ENCODE measurements around the gene ZHX3. TPM values are rescaled to one million over a fixed set of nuclear protein-coding genes. Genes with fewer than 3 reads are reported as not detected.

Gene ZHX3
- total RNA-seq, 1 experiment from 2014 or later, result 24.6 TPM

DNA sequence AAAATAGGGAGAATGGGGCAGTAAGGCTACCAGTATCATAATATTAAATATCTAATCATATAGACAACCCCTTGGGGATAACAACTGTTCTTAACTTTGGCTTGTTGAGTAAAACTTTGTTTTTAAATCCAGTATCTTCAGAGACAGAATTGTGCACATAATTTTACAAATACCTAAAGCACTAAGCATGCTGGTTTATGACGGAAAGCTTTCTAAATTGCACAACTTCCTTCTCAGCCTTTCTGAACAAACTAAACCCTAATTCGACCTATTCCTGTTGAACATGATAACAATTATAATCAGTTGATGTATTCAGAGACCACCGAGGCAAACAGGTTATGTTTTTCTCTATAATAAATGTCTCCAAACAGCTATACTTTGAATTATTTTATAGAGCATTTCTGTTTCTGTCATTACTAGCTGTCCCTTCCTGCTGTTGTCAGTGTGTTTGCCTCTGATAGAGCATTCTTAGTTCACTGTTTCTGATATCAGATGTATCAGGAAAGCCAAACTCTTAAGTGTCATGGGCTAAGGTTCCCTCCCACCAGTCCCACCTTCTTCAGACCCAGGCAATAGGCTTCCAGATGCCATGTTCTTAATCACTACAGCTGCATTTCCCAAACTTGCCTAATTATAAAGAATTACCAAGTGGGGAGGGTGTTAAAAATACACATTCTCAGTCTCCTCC, 8.7 kb downstream of the ZHX3 start:
- no TSS peak for BruUV-seq (replicated peaks)
- TF ChIP-seq, protein P1, sequence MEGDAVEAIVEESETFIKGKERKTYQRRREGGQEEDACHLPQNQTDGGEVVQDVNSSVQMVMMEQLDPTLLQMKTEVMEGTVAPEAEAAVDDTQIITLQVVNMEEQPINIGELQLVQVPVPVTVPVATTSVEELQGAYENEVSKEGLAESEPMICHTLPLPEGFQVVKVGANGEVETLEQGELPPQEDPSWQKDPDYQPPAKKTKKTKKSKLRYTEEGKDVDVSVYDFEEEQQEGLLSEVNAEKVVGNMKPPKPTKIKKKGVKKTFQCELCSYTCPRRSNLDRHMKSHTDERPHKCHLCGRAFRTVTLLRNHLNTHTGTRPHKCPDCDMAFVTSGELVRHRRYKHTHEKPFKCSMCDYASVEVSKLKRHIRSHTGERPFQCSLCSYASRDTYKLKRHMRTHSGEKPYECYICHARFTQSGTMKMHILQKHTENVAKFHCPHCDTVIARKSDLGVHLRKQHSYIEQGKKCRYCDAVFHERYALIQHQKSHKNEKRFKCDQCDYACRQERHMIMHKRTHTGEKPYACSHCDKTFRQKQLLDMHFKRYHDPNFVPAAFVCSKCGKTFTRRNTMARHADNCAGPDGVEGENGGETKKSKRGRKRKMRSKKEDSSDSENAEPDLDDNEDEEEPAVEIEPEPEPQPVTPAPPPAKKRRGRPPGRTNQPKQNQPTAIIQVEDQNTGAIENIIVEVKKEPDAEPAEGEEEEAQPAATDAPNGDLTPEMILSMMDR (IDR thresholded peaks at IDR 0.05; ENCODE audit: insufficient read depth in 1 of 2, low read depth in 1 of 2, low read length in 1 of 2, severe bottlenecking in 1 of 2, unreplicated experiment in 1 of 2), result no peak
- intact Hi-C loops (cut with micrococcal nuclease; ENCODE audit: unreplicated experiment), result no loop called here
- H3K4me1 Mint-ChIP-seq (ENCODE audit: low read depth, unreplicated experiment), result no peaks in the 10 kb centered on the region
- no peak for DNase-seq
- H3K4me1 ChIP-seq, result peaks cover 7% of the 10 kb centered on the region; the same call in 1 of the 2 replicates
- no peaks in the 10 kb centered on the region for H3K27me3 Mint-ChIP-seq (ENCODE audit: insufficient read depth, unreplicated experiment)
- H3K36me3 ChIP-seq (ENCODE audit: control insufficient read depth, insufficient read depth, low read length), result no peaks in the 10 kb centered on the region
- H3K27me3 ChIP-seq (replicated peaks; ENCODE audit: control insufficient read depth, insufficient read depth, low read length), result no peaks in the 10 kb centered on the region
- ChIA-PET CTCF (interaction anchor here (0.8 to 1.6 kb wide), 3 partner anchors 31 to 174 kb away, joined by 3 to 5 read pairs (median 4); partner anchors contain the start of gene LPIN3), POLR2A (interaction anchor here (1.1 kb wide), 1 partner anchor 9 kb away, joined by 5 read pairs; the partner anchor contains the start of gene ZHX3)
- H3K9me3 Mint-ChIP-seq (ENCODE audit: unreplicated experiment), result no peaks in the 10 kb centered on the region
- no peak overlapping the region for H3K4me3 Mint-ChIP-seq (ENCODE audit: unreplicated experiment)
- H3K27ac Mint-ChIP-seq (ENCODE audit: unreplicated experiment), result no peak overlapping the region
- H3K36me3 Mint-ChIP-seq (ENCODE audit: insufficient read depth, unreplicated experiment), result no peaks in the 10 kb centered on the region
- H3K4me3 ChIP-seq (ENCODE audit: low read depth, low read length), result no peak overlapping the region
- no peaks in the 10 kb centered on the region for H3K9me3 ChIP-seq

DNA sequence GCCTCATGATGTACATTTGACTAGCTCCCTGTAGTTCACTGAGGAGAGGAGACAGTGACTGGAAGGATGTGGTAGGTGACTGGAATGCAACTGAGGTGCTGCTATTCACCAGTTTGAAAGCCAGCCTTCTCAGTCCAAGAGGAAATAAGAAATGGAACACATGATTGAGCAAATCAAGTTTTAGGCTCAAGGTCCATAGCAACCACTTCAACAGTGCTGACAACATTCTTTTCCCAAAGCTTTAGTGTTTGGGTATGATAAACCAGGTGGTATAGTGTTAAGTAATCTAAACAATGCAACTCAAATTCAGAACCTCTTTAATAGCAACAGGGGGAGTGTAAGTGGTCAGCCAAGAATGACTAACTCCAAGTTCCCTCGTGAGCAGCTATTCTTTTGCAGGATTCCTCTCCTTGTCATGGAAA, 9.2 kb downstream of the ZHX3 start:
- POLR2A ChIA-PET, result interaction anchor here (1.1 kb wide), 1 partner anchor 9 kb away, joined by 5 read pairs; the partner anchor contains the start of gene ZHX3

DNA sequence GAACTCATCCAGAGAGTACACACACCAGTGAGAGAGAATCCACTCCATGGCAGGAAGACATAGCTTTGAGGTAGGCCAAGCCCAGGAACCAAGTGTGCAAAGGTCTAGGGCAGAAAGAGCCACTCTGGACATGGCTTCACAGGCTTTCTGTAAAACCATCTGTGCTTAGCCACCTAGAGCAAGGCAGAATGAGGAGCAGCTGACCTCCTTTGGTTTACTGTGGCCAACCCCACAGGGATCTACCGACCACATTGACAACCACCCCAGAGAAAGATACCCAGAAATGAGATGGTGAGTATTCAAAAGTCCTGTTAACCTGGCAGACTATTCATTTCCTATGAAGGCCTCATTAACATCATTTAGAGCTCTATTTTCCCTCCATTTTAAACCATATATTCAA, 10.5 kb downstream of the ZHX3 start:
- Mint-ChIP-seq H3K36me3 (ENCODE audit: insufficient read depth, unreplicated experiment) (no peaks in the 10 kb centered on the region), H3K9me3 (ENCODE audit: unreplicated experiment) (no peaks in the 10 kb centered on the region), H3K27ac (ENCODE audit: unreplicated experiment) (no peak overlapping the region), H3K4me3 (ENCODE audit: unreplicated experiment) (no peak overlapping the region), H3K4me1 (ENCODE audit: low read depth, unreplicated experiment) (no peaks in the 10 kb centered on the region), H3K27me3 (ENCODE audit: insufficient read depth, unreplicated experiment) (no peaks in the 10 kb centered on the region)
- intact Hi-C loops (cut with micrococcal nuclease; ENCODE audit: unreplicated experiment), result no loop called here
- ChIA-PET POLR2A (no interaction called here), CTCF (no interaction called here)
- TF ChIP-seq, protein P1 (IDR thresholded peaks at IDR 0.05; ENCODE audit: insufficient read depth in 1 of 2, low read depth in 1 of 2, low read length in 1 of 2, severe bottlenecking in 1 of 2, unreplicated experiment in 1 of 2), result no peak
- no peak overlapping the region for H3K4me3 ChIP-seq (ENCODE audit: low read depth, low read length)
- no peaks in the 10 kb centered on the region for H3K9me3 ChIP-seq
- peaks cover 7% of the 10 kb centered on the region; the same call in 1 of the 2 replicates for H3K4me1 ChIP-seq
- no peak for DNase-seq
- no peaks in the 10 kb centered on the region for H3K27me3 ChIP-seq (replicated peaks; ENCODE audit: control insufficient read depth, insufficient read depth, low read length)
- no TSS peak for BruUV-seq (replicated peaks)
- no peaks in the 10 kb centered on the region for H3K36me3 ChIP-seq (ENCODE audit: control insufficient read depth, insufficient read depth, low read length)

More for the DNA sequence above, 9.2 kb downstream of the ZHX3 start:
- peaks cover 7% of the 10 kb centered on the region; the same call in 1 of the 2 replicates for H3K4me1 ChIP-seq
- no peak overlapping the region for H3K27ac Mint-ChIP-seq (ENCODE audit: unreplicated experiment)
- no peaks in the 10 kb centered on the region for H3K27me3 ChIP-seq (replicated peaks; ENCODE audit: control insufficient read depth, insufficient read depth, low read length)
- no peaks in the 10 kb centered on the region for H3K9me3 ChIP-seq
- intact Hi-C loops (cut with micrococcal nuclease; ENCODE audit: unreplicated experiment), result no loop called here
- H3K9me3 Mint-ChIP-seq (ENCODE audit: unreplicated experiment), result no peaks in the 10 kb centered on the region
- no peak overlapping the region for H3K4me3 Mint-ChIP-seq (ENCODE audit: unreplicated experiment)
- no peaks in the 10 kb centered on the region for H3K36me3 ChIP-seq (ENCODE audit: control insufficient read depth, insufficient read depth, low read length)
- H3K4me1 Mint-ChIP-seq (ENCODE audit: low read depth, unreplicated experiment), result no peaks in the 10 kb centered on the region
- H3K36me3 Mint-ChIP-seq (ENCODE audit: insufficient read depth, unreplicated experiment), result no peaks in the 10 kb centered on the region
- no TSS peak for BruUV-seq (replicated peaks)
- H3K4me3 ChIP-seq (ENCODE audit: low read depth, low read length), result no peak overlapping the region
- CTCF ChIA-PET, result interaction anchor here (1.6 kb wide), 2 partner anchors 32 to 173 kb away, joined by 4 to 5 read pairs; partner anchors contain the start of gene LPIN3
- DNase-seq, result peak in 1 of 2 experiments; percentile 33
- no peaks in the 10 kb centered on the region for H3K27me3 Mint-ChIP-seq (ENCODE audit: insufficient read depth, unreplicated experiment)
- TF ChIP-seq, protein P1 (IDR thresholded peaks at IDR 0.05; ENCODE audit: insufficient read depth in 1 of 2, low read depth in 1 of 2, low read length in 1 of 2, severe bottlenecking in 1 of 2, unreplicated experiment in 1 of 2), result no peak
